Fibroblast of the aortic adventitia (primary cell): ENCODE results near the gene PITPNB. TPM values are rescaled to one million over a fixed set of nuclear protein-coding genes. Genes with fewer than 3 reads are reported as not detected.

Source experiments
- DNase-seq: peaks from one replicate; pipeline ENCODE4 v3.0.0-alpha.2; 2010; ENCODE audit warnings: low read depth
- H3K4me3 ChIP-seq: 2 replicates; pipeline ENCODE4 v1.5.1; 2011; ENCODE audit warnings: low read depth, mild to moderate bottlenecking, control low read depth, low read length, moderate library complexity
- CTCF ChIP-seq: IDR thresholded peaks from 2 replicates; pipeline ENCODE4 v1.5.1; 2011; ENCODE audit warnings: mild to moderate bottlenecking, low read length, control low read depth, inconsistent platforms; ENCODE audit not compliant: insufficient read depth
- total RNA-seq: library from RNA; depleted of rRNA; stranded (reverse); fragments of >200 nt; gene quantifications from 2 replicates; pipeline ENCODE4 v1.2.3, GENCODE V29; 2012; ENCODE audit warnings: low replicate concordance

The PITPNB gene
- total RNA-seq, 1 donor: 26.8 TPM

- peak; percentile 16 for DNase-seq
- TF ChIP-seq CTCF: no peak
- no peak overlapping the region for H3K4me3 ChIP-seq
Measured at GRCh38 chr22:27952779-27953178, 33.7 kb upstream of the PITPNB start.

- no peak for TF ChIP-seq CTCF
- no peak overlapping the region for H3K4me3 ChIP-seq
- peak; percentile 79 for DNase-seq
Measured at GRCh38 chr22:27952091-27952490, 33.0 kb upstream of the PITPNB start.

- H3K4me3 ChIP-seq: no peak overlapping the region
- TF ChIP-seq CTCF: no peak
- no peak for DNase-seq
Measured at GRCh38 chr22:27949421-27949820, 30.4 kb upstream of the PITPNB start.

- H3K4me3 ChIP-seq: no peak overlapping the region
Measured at GRCh38 chr22:27948569-27948968, 29.5 kb upstream of the PITPNB start.

GRCh38 chr22:27947448-27947847 lies 28.4 kb upstream of the PITPNB start:
- DNase-seq: peak; percentile 36
- H3K4me3 ChIP-seq: no peak overlapping the region
- TF ChIP-seq CTCF: no peak

More at GRCh38 chr22:27948569-27948968, 29.5 kb upstream of the PITPNB start:
- no peak for DNase-seq
- no peak for TF ChIP-seq CTCF

- no peak for TF ChIP-seq CTCF
- H3K4me3 ChIP-seq: no peak overlapping the region
- DNase-seq: no peak
Measured at GRCh38 chr22:27941143-27941542, 22.1 kb upstream of the PITPNB start.

- no peak overlapping the region for H3K4me3 ChIP-seq
- TF ChIP-seq CTCF: peak; percentile 24
- no peak for DNase-seq
Measured at GRCh38 chr22:27937453-27937852, 18.4 kb upstream of the PITPNB start.
